ENCODE data around the gene PRTN3. TPM values are rescaled to one million over a fixed set of nuclear protein-coding genes. Genes with fewer than 3 reads are reported as not detected.

The PRTN3 gene
- total RNA-seq, 1 experiment from 2014 or later = 2.7 TPM

- Histone ChIP-seq H3K4me3 (replicated peaks in 1 of 2; ENCODE audit: low read depth in 1 of 2, low read length in 2 of 2) (no peak overlapping the region), H3K36me3 (ENCODE audit: control insufficient read depth in 1 of 2, insufficient read depth in 2 of 2, low read length in 2 of 2) (peaks cover 0 to 7% of the 10 kb centered on the region in 2 experiments; a peak in 2 of 4 replicates), H3K4me2 (ENCODE audit: low read length) (no peak overlapping the region), H3K9me2 (ENCODE audit: insufficient read depth) (no peaks in the 10 kb centered on the region), H3K9ac (ENCODE audit: low read length) (no peak overlapping the region), H3K27me3 (ENCODE audit: insufficient read depth, low read length) (no peaks in the 10 kb centered on the region), H3K4me1 (ENCODE audit: control insufficient read depth in 1 of 2, insufficient read depth in 2 of 2, low read length in 2 of 2) (no peaks in the 10 kb centered on the region), H3K79me2 (ENCODE audit: insufficient read depth, low read length) (peaks cover 5% of the 10 kb centered on the region; the same call in 1 of the 2 replicates), H2AFZ (ENCODE audit: low read depth, low read length, poor library complexity, severe bottlenecking) (no peak overlapping the region), H3K9me3 (ENCODE audit: control insufficient read depth in 1 of 2, insufficient read depth in 1 of 2, low read depth in 1 of 2, low read length in 2 of 2) (no peaks in the 10 kb centered on the region), H3K27ac (ENCODE audit: low read depth, low read length) (no peak overlapping the region), H4K20me1 (ENCODE audit: insufficient read depth) (no peaks in the 10 kb centered on the region; the same call in 1 of the 2 replicates)
- ChIA-PET CTCF (no interaction called here), POLR2A (no interaction called here), RAD21 (ENCODE audit: low non-redundant PET in 1 of 2, low total read pairs in 2 of 2, uncharacterized antibody in 2 of 2, unreplicated experiment in 2 of 2) (no interaction called here)
- no TSS peak for BruUV-seq (replicated peaks)
- ATAC-seq (no peak), DNase-seq (ENCODE audit: low read depth, low spot score) (no peak)
- TF ChIP-seq ELF1 (IDR thresholded peaks at IDR 0.05; ENCODE audit: borderline replicate concordance, low read depth) (no peak), POLR2A (IDR thresholded peaks at IDR 0.05; ENCODE audit: borderline replicate concordance, extremely low read depth, insufficient read depth, insufficient read length) (no peak), YY1 (IDR thresholded peaks at IDR 0.05; ENCODE audit: extremely low read depth, insufficient replicate concordance, low read depth, low read length) (no peak), RAD21 (IDR thresholded peaks at IDR 0.05; ENCODE audit: low read depth) (no peak), ZFX (IDR thresholded peaks at IDR 0.05) (no peak), SIN3A (IDR thresholded peaks at IDR 0.05; ENCODE audit: low read depth) (no peak), EZH2phosphoT487 (IDR thresholded peaks at IDR 0.05; ENCODE audit: borderline replicate concordance) (no peak), SRF (IDR thresholded peaks at IDR 0.05; ENCODE audit: low read depth) (no peak), EGR1 (IDR thresholded peaks at IDR 0.05; ENCODE audit: low read depth) (no peak), FOSL1 (IDR thresholded peaks at IDR 0.05; ENCODE audit: low read depth) (no peak), CEBPB (IDR thresholded peaks at IDR 0.05; ENCODE audit: low read depth) (no peak)
- TF ChIP-seq, protein P1, sequence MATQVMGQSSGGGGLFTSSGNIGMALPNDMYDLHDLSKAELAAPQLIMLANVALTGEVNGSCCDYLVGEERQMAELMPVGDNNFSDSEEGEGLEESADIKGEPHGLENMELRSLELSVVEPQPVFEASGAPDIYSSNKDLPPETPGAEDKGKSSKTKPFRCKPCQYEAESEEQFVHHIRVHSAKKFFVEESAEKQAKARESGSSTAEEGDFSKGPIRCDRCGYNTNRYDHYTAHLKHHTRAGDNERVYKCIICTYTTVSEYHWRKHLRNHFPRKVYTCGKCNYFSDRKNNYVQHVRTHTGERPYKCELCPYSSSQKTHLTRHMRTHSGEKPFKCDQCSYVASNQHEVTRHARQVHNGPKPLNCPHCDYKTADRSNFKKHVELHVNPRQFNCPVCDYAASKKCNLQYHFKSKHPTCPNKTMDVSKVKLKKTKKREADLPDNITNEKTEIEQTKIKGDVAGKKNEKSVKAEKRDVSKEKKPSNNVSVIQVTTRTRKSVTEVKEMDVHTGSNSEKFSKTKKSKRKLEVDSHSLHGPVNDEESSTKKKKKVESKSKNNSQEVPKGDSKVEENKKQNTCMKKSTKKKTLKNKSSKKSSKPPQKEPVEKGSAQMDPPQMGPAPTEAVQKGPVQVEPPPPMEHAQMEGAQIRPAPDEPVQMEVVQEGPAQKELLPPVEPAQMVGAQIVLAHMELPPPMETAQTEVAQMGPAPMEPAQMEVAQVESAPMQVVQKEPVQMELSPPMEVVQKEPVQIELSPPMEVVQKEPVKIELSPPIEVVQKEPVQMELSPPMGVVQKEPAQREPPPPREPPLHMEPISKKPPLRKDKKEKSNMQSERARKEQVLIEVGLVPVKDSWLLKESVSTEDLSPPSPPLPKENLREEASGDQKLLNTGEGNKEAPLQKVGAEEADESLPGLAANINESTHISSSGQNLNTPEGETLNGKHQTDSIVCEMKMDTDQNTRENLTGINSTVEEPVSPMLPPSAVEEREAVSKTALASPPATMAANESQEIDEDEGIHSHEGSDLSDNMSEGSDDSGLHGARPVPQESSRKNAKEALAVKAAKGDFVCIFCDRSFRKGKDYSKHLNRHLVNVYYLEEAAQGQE (IDR thresholded peaks at IDR 0.05; ENCODE audit: low read depth) = no peak
- TF ChIP-seq, protein P2, sequence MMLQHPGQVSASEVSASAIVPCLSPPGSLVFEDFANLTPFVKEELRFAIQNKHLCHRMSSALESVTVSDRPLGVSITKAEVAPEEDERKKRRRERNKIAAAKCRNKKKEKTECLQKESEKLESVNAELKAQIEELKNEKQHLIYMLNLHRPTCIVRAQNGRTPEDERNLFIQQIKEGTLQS (IDR thresholded peaks at IDR 0.05) = no peak
- TF ChIP-seq, protein P3, sequence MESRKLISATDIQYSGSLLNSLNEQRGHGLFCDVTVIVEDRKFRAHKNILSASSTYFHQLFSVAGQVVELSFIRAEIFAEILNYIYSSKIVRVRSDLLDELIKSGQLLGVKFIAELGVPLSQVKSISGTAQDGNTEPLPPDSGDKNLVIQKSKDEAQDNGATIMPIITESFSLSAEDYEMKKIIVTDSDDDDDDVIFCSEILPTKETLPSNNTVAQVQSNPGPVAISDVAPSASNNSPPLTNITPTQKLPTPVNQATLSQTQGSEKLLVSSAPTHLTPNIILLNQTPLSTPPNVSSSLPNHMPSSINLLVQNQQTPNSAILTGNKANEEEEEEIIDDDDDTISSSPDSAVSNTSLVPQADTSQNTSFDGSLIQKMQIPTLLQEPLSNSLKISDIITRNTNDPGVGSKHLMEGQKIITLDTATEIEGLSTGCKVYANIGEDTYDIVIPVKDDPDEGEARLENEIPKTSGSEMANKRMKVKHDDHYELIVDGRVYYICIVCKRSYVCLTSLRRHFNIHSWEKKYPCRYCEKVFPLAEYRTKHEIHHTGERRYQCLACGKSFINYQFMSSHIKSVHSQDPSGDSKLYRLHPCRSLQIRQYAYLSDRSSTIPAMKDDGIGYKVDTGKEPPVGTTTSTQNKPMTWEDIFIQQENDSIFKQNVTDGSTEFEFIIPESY (IDR thresholded peaks at IDR 0.05; ENCODE audit: extremely low read depth, insufficient replicate concordance, low read length) = no peak
- intact Hi-C loops (cut with micrococcal nuclease) = no loop called here
Observed at GRCh38 chr19:815775-816499, 24.9 kb upstream of the PRTN3 start.

Data from HCT116 (cell line).